ENCODE data around the gene MAST2.

The MAST2 gene

GRCh38 chr1:46062651-46063319, 259.4 kb downstream of the MAST2 start:
- no peak overlapping the region for H3K4me3 Mint-ChIP-seq
- H3K36me3 Mint-ChIP-seq, result no peaks in the 10 kb centered on the region
- no peaks in the 10 kb centered on the region for H3K27me3 Mint-ChIP-seq
- H3K9me3 Mint-ChIP-seq (ENCODE audit: low read depth), result no peaks in the 10 kb centered on the region
- peaks cover 20% of the 10 kb centered on the region for H3K4me1 Mint-ChIP-seq (ENCODE audit: low read depth)
- no peak overlapping the region for H3K27ac Mint-ChIP-seq

- Mint-ChIP-seq H3K4me3 (no peak overlapping the region), H3K9me3 (ENCODE audit: low read depth) (no peaks in the 10 kb centered on the region), H3K4me1 (ENCODE audit: low read depth) (peaks cover 20% of the 10 kb centered on the region), H3K27ac (peak overlapping the region; percentile 3), H3K27me3 (no peaks in the 10 kb centered on the region), H3K36me3 (no peaks in the 10 kb centered on the region)
Measured at GRCh38 chr1:46064708-46065107, 261.3 kb downstream of the MAST2 start.

- H3K36me3 Mint-ChIP-seq, result no peaks in the 10 kb centered on the region
- H3K4me3 Mint-ChIP-seq, result peak overlapping the region; percentile 66
- H3K27me3 Mint-ChIP-seq, result no peaks in the 10 kb centered on the region
- H3K4me1 Mint-ChIP-seq (ENCODE audit: low read depth), result peaks cover 20% of the 10 kb centered on the region
- no peaks in the 10 kb centered on the region for H3K9me3 Mint-ChIP-seq (ENCODE audit: low read depth)
- peak overlapping the region; percentile 84 for H3K27ac Mint-ChIP-seq
Measured at GRCh38 chr1:46065405-46065804, 262.0 kb downstream of the MAST2 start.

GRCh38 chr1:46067652-46068051, 264.2 kb downstream of the MAST2 start:
- peaks cover 15% of the 10 kb centered on the region for H3K4me1 Mint-ChIP-seq (ENCODE audit: low read depth)
- no peaks in the 10 kb centered on the region for H3K9me3 Mint-ChIP-seq (ENCODE audit: low read depth)
- no peak overlapping the region for H3K4me3 Mint-ChIP-seq
- H3K36me3 Mint-ChIP-seq, result no peaks in the 10 kb centered on the region
- H3K27me3 Mint-ChIP-seq, result no peaks in the 10 kb centered on the region
- H3K27ac Mint-ChIP-seq, result no peak overlapping the region

GRCh38 chr1:46068525-46068924, 265.1 kb downstream of the MAST2 start:
- Mint-ChIP-seq H3K27ac (no peak overlapping the region), H3K4me1 (ENCODE audit: low read depth) (peaks cover 11% of the 10 kb centered on the region), H3K9me3 (ENCODE audit: low read depth) (no peaks in the 10 kb centered on the region), H3K27me3 (no peaks in the 10 kb centered on the region), H3K36me3 (no peaks in the 10 kb centered on the region), H3K4me3 (no peak overlapping the region)

GRCh38 chr1:46070164-46070814, 266.9 kb downstream of the MAST2 start:
- H3K9me3 Mint-ChIP-seq (ENCODE audit: low read depth), result no peaks in the 10 kb centered on the region

GRCh38 chr1:46072975-46073374, 269.6 kb downstream of the MAST2 start:
- no peaks in the 10 kb centered on the region for H3K9me3 Mint-ChIP-seq (ENCODE audit: low read depth)
- H3K27me3 Mint-ChIP-seq, result no peaks in the 10 kb centered on the region
- H3K4me1 Mint-ChIP-seq (ENCODE audit: low read depth), result no peaks in the 10 kb centered on the region
- no peak overlapping the region for H3K27ac Mint-ChIP-seq
- no peaks in the 10 kb centered on the region for H3K36me3 Mint-ChIP-seq
- no peak overlapping the region for H3K4me3 Mint-ChIP-seq

More at GRCh38 chr1:46070164-46070814, 266.9 kb downstream of the MAST2 start:
- Mint-ChIP-seq H3K27ac (no peak overlapping the region), H3K27me3 (no peaks in the 10 kb centered on the region), H3K4me3 (no peak overlapping the region), H3K4me1 (ENCODE audit: low read depth) (peaks cover 4% of the 10 kb centered on the region), H3K36me3 (no peaks in the 10 kb centered on the region)

- Mint-ChIP-seq H3K27ac (no peak overlapping the region), H3K36me3 (no peaks in the 10 kb centered on the region), H3K9me3 (ENCODE audit: low read depth) (no peaks in the 10 kb centered on the region), H3K4me1 (ENCODE audit: low read depth) (no peaks in the 10 kb centered on the region), H3K27me3 (no peaks in the 10 kb centered on the region), H3K4me3 (no peak overlapping the region)
Measured at GRCh38 chr1:46076343-46076742, 272.9 kb downstream of the MAST2 start.

GRCh38 chr1:46077644-46078043, 274.2 kb downstream of the MAST2 start:
- H3K4me1 Mint-ChIP-seq (ENCODE audit: low read depth), result no peaks in the 10 kb centered on the region
- no peaks in the 10 kb centered on the region for H3K9me3 Mint-ChIP-seq (ENCODE audit: low read depth)
- no peak overlapping the region for H3K27ac Mint-ChIP-seq
- no peaks in the 10 kb centered on the region for H3K27me3 Mint-ChIP-seq
- no peak overlapping the region for H3K4me3 Mint-ChIP-seq
- no peaks in the 10 kb centered on the region for H3K36me3 Mint-ChIP-seq

GRCh38 chr1:46080257-46080656, 276.8 kb downstream of the MAST2 start:
- Mint-ChIP-seq H3K36me3 (no peaks in the 10 kb centered on the region), H3K4me1 (ENCODE audit: low read depth) (no peaks in the 10 kb centered on the region)

GRCh38 chr1:46081206-46081605, 277.8 kb downstream of the MAST2 start:
- no peaks in the 10 kb centered on the region for H3K9me3 Mint-ChIP-seq (ENCODE audit: low read depth)
- H3K36me3 Mint-ChIP-seq, result no peaks in the 10 kb centered on the region
- no peaks in the 10 kb centered on the region for H3K27me3 Mint-ChIP-seq
- no peak overlapping the region for H3K27ac Mint-ChIP-seq
- no peak overlapping the region for H3K4me3 Mint-ChIP-seq
- no peaks in the 10 kb centered on the region for H3K4me1 Mint-ChIP-seq (ENCODE audit: low read depth)

More at GRCh38 chr1:46080257-46080656, 276.8 kb downstream of the MAST2 start:
- Mint-ChIP-seq H3K27me3 (no peaks in the 10 kb centered on the region), H3K27ac (no peak overlapping the region), H3K4me3 (no peak overlapping the region), H3K9me3 (ENCODE audit: low read depth) (no peaks in the 10 kb centered on the region)

GRCh38 chr1:46081619-46082018, 278.2 kb downstream of the MAST2 start:
- H3K27me3 Mint-ChIP-seq, result no peaks in the 10 kb centered on the region

GRCh38 chr1:46083579-46083978, 280.2 kb downstream of the MAST2 start:
- H3K36me3 Mint-ChIP-seq, result no peaks in the 10 kb centered on the region

More at GRCh38 chr1:46081619-46082018, 278.2 kb downstream of the MAST2 start:
- H3K9me3 Mint-ChIP-seq (ENCODE audit: low read depth), result no peaks in the 10 kb centered on the region
- no peaks in the 10 kb centered on the region for H3K4me1 Mint-ChIP-seq (ENCODE audit: low read depth)
- no peaks in the 10 kb centered on the region for H3K36me3 Mint-ChIP-seq
- no peak overlapping the region for H3K4me3 Mint-ChIP-seq
- H3K27ac Mint-ChIP-seq, result no peak overlapping the region

GRCh38 chr1:46084553-46085451, 281.4 kb downstream of the MAST2 start:
- H3K36me3 Mint-ChIP-seq, result no peaks in the 10 kb centered on the region
- no peaks in the 10 kb centered on the region for H3K9me3 Mint-ChIP-seq (ENCODE audit: low read depth)
- H3K4me1 Mint-ChIP-seq (ENCODE audit: low read depth), result no peaks in the 10 kb centered on the region
- H3K4me3 Mint-ChIP-seq, result no peak overlapping the region
- H3K27me3 Mint-ChIP-seq, result no peaks in the 10 kb centered on the region
- H3K27ac Mint-ChIP-seq, result no peak overlapping the region

More at GRCh38 chr1:46083579-46083978, 280.2 kb downstream of the MAST2 start:
- Mint-ChIP-seq H3K4me1 (ENCODE audit: low read depth) (no peaks in the 10 kb centered on the region), H3K9me3 (ENCODE audit: low read depth) (no peaks in the 10 kb centered on the region), H3K27me3 (no peaks in the 10 kb centered on the region), H3K27ac (no peak overlapping the region), H3K4me3 (no peak overlapping the region)

Measured in activated naive CD8-positive, alpha-beta T cell (primary cell).